ENCODE measurements around the gene CRISPLD2.

DNA sequence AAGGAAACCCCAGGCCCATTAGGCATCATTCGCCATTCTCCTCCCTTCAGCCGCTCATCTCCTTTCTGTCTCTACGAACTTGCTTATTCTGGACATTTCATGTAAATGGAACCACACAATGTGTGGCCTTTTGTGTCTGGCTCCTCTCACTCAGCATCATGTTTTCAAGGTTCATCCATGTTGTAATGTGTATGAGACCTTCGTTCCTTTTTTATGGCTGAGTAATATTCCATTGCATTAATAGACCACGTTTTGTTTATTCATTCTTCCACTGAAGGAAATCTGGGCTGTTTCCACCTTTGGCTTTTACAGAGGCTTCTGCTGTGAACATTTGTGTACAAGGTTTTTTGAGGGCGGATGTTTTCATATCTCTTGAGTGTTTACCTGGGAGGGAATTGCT is 3.2 kb downstream of the CRISPLD2 start:
- TF ChIP-seq FOXA1 (IDR thresholded peaks at IDR 0.05), result no peak
- no peak for TF ChIP-seq ELF4 (IDR thresholded peaks at IDR 0.05)
- TF ChIP-seq SP1 (IDR thresholded peaks at IDR 0.05), result no peak
- no peak for TF ChIP-seq CTBP1 (IDR thresholded peaks at IDR 0.05; ENCODE audit: borderline replicate concordance)
- TF ChIP-seq FOXM1 (IDR thresholded peaks at IDR 0.05; ENCODE audit: borderline replicate concordance), result no peak
- TF ChIP-seq FOXK2 (IDR thresholded peaks at IDR 0.05), result no peak
- no peak for TF ChIP-seq BHLHE40 (IDR thresholded peaks at IDR 0.05; ENCODE audit: borderline replicate concordance)
- TF ChIP-seq ZNF384 (IDR thresholded peaks at IDR 0.05), result no peak
- TF ChIP-seq LEF1 (IDR thresholded peaks at IDR 0.05; ENCODE audit: borderline replicate concordance), result no peak
- TF ChIP-seq ARNT (IDR thresholded peaks at IDR 0.05), result no peak
- no peak for TF ChIP-seq NFRKB (IDR thresholded peaks at IDR 0.05)
- TF ChIP-seq SUZ12 (IDR thresholded peaks at IDR 0.05), result no peak
- no peak for TF ChIP-seq TARDBP (IDR thresholded peaks at IDR 0.05)
